ENCODE measurements around the gene DDR2. TPM values are rescaled to one million over a fixed set of nuclear protein-coding genes. Genes with fewer than 3 reads are reported as not detected.

Gene DDR2
- total and polyA plus RNA-seq, 2 of the 4 experiments (the other 2 are of a cell fraction): 66.1 to 245 TPM

- Histone ChIP-seq H3K18ac (ENCODE audit: low read depth, low read length) (no peak overlapping the region), H3K4ac (ENCODE audit: low read depth, low read length) (no peak overlapping the region), H3K27ac (ENCODE audit: insufficient read depth, low read length) (no peak overlapping the region), H2BK120ac (ENCODE audit: low read depth, low read length) (no peak overlapping the region), H4K91ac (ENCODE audit: insufficient read depth, low read depth, low read length) (no peak overlapping the region), H3K23ac (ENCODE audit: low read depth, low read length) (no peak overlapping the region), H3K9me1 (ENCODE audit: insufficient read depth, low read length) (peaks cover 2% of the 10 kb centered on the region; the same call in 1 of the 2 replicates), H3K36me3 (ENCODE audit: control insufficient read depth, insufficient read depth, low read length) (peaks cover 27% of the 10 kb centered on the region), H4K8ac (ENCODE audit: low read depth in 2 of 2, low read length in 2 of 2) (no peak overlapping the region), H2BK20ac (ENCODE audit: low read depth, low read length) (no peak overlapping the region), H3K27me3 (ENCODE audit: control insufficient read depth, insufficient read depth, low read length) (no peaks in the 10 kb centered on the region), H2AK9ac (replicated peaks; ENCODE audit: low read depth, low read length, poor library complexity) (no peak overlapping the region), H3K4me1 (ENCODE audit: control insufficient read depth, insufficient read depth, low read length) (no peaks in the 10 kb centered on the region), H3K4me3 (ENCODE audit: insufficient read depth, low read depth, low read length) (no peak overlapping the region), H4K20me1 (ENCODE audit: insufficient read depth, low read length) (no peaks in the 10 kb centered on the region), H3K9ac (ENCODE audit: low read depth, low read length) (no peak overlapping the region), H3K14ac (replicated peaks; ENCODE audit: low read depth, low read length) (no peak overlapping the region), H2BK15ac (ENCODE audit: low read depth, low read length) (no peak overlapping the region), H4K5ac (ENCODE audit: low read depth, low read length) (no peak overlapping the region), H3K79me1 (ENCODE audit: low read depth in 1 of 2, low read length in 2 of 2) (peaks cover 19 to 26% of the 10 kb centered on the region in 2 experiments), H2AK5ac (ENCODE audit: low read depth, low read length) (no peak overlapping the region), H3K56ac (ENCODE audit: extremely low read depth, insufficient read depth, low read length) (no peak overlapping the region), H3K9me3 (ENCODE audit: control insufficient read depth, insufficient read depth, low read length) (no peaks in the 10 kb centered on the region), H2BK5ac (ENCODE audit: low read depth, low read length, poor library complexity, severe bottlenecking) (no peak overlapping the region), H3K4me2 (ENCODE audit: low read depth, low read length) (no peak overlapping the region), H2AFZ (replicated peaks; ENCODE audit: low read length, poor library complexity) (no peak overlapping the region)
- ATAC-seq (ENCODE audit: low read depth) (no peak), DNase-seq (no peak)
- ChIA-PET CTCF (interaction anchor here (0.9 kb wide), 1 partner anchor 22 kb away, joined by 3 read pairs; no protein-coding TSS in a partner anchor), POLR2A (ENCODE audit: unreplicated experiment) (no interaction called here)
- BruUV-seq (replicated peaks): no TSS peak
- intact Hi-C loops (cut with micrococcal nuclease): no loop called here
- no peak for TF ChIP-seq SMC3 (IDR thresholded peaks at IDR 0.05; ENCODE audit: low read depth, low read length)
- TF ChIP-seq, protein P1, sequence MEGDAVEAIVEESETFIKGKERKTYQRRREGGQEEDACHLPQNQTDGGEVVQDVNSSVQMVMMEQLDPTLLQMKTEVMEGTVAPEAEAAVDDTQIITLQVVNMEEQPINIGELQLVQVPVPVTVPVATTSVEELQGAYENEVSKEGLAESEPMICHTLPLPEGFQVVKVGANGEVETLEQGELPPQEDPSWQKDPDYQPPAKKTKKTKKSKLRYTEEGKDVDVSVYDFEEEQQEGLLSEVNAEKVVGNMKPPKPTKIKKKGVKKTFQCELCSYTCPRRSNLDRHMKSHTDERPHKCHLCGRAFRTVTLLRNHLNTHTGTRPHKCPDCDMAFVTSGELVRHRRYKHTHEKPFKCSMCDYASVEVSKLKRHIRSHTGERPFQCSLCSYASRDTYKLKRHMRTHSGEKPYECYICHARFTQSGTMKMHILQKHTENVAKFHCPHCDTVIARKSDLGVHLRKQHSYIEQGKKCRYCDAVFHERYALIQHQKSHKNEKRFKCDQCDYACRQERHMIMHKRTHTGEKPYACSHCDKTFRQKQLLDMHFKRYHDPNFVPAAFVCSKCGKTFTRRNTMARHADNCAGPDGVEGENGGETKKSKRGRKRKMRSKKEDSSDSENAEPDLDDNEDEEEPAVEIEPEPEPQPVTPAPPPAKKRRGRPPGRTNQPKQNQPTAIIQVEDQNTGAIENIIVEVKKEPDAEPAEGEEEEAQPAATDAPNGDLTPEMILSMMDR (conservative IDR thresholded peaks at IDR 0.05; ENCODE audit: low read depth, low read length): no peak
- no peak for TF ChIP-seq CEBPB (IDR thresholded peaks at IDR 0.05; ENCODE audit: low read depth, low read length)
- no peak for TF ChIP-seq MXI1 (IDR thresholded peaks at IDR 0.05; ENCODE audit: borderline replicate concordance, low read depth, low read length)
- TF ChIP-seq NFE2L2 (IDR thresholded peaks at IDR 0.05; ENCODE audit: low read depth, low read length): no peak
- TF ChIP-seq RFX5 (IDR thresholded peaks at IDR 0.05; ENCODE audit: low read depth, low read length): no peak
- no peak for TF ChIP-seq ELK1 (IDR thresholded peaks at IDR 0.05; ENCODE audit: borderline replicate concordance, low read depth, low read length)
- TF ChIP-seq MAFK (IDR thresholded peaks at IDR 0.05; ENCODE audit: low read depth, low read length): no peak
- TF ChIP-seq MAZ (IDR thresholded peaks at IDR 0.05; ENCODE audit: borderline replicate concordance, low read depth, low read length): no peak
- dilution Hi-C loops (cut with HindIII; ENCODE audit: low sequenced_read_pairs, unreplicated experiment): no loop called here
- WGBS, 2 experiments (ENCODE audit: extremely low coverage in 2 of 2, insufficient read length in 1 of 2): 100% methylated on average over 1 of the region's 2 CpGs; no CpG with 5 or more reads in 1 of the 2 experiments
- in situ Hi-C loops (cut with MboI; ENCODE audit: low sequenced_read_pairs): no loop called here
Observed at GRCh38 chr1:162596514-162597170, 35.6 kb upstream of the DDR2 start.

Data from IMR-90 (cell line).